Breast epithelium (tissue), 3 donors: ENCODE results near the gene XYLT1.

ENCODE experiments used
- POLR2AphosphoS5 ChIP-seq, 3 donors: sonication (generic); formaldehyde crosslinking; IDR thresholded peaks; one replicate each; pipeline ENCODE4 v1.6.1; 2017; ENCODE audit warnings: antibody characterized with exemption in 3 of 3
- TF ChIP-seq, protein P1 (sequence below), 3 donors: fragments of 450-650 bp; IDR thresholded peaks; one replicate each; pipeline ENCODE4 v1.5.1; 2016 to 2017; ENCODE audit warnings: antibody characterized with exemption in 3 of 3, mild to moderate bottlenecking in 3 of 3, moderate library complexity in 3 of 3

DNA sequence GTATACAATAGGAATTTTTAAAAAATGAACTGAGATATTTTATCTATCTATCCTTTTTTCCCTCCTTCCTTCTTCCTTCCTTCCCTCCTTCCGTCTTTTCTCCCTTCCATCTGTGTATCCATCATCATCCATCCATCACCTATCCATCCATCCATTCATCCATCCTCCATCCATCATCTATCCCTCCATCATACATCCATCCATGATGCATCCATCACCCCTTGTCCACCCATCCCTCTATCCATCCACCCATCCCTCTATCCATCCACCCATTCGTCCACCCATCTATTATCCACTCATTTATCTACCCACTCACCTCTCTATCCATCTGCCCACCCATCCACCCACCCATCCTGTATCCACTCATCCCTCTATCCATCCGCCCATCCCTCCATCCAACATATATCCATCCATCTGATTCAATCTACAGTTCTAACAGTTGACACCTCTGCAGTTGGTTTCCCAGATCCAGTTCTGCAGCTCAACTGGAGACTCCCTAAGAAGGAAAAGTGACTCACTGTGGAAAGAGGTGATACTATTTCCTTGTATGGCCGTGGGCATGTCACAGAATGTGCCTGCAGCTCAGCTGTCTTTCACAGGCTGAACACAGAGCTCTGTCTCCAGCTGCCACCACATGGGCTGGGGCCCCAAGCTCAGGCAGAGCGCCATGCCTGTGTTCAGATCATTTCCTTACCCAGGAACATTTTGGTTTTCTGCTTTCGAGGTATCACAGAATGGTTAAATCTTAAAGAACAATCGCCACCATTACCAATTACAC, 130.8 kb downstream of the XYLT1 start:
- TF ChIP-seq, protein P1, sequence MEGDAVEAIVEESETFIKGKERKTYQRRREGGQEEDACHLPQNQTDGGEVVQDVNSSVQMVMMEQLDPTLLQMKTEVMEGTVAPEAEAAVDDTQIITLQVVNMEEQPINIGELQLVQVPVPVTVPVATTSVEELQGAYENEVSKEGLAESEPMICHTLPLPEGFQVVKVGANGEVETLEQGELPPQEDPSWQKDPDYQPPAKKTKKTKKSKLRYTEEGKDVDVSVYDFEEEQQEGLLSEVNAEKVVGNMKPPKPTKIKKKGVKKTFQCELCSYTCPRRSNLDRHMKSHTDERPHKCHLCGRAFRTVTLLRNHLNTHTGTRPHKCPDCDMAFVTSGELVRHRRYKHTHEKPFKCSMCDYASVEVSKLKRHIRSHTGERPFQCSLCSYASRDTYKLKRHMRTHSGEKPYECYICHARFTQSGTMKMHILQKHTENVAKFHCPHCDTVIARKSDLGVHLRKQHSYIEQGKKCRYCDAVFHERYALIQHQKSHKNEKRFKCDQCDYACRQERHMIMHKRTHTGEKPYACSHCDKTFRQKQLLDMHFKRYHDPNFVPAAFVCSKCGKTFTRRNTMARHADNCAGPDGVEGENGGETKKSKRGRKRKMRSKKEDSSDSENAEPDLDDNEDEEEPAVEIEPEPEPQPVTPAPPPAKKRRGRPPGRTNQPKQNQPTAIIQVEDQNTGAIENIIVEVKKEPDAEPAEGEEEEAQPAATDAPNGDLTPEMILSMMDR (IDR thresholded peaks at IDR 0.05): no peak
- peak in 1 of 3 donors; percentile 13 for TF ChIP-seq POLR2AphosphoS5 (IDR thresholded peaks at IDR 0.05)
